Activated T-cell treated with anti-CD3 and anti-CD28 coated beads for 1 hour (primary cell): ENCODE results near the gene TMEM82.

Source experiments
- DNase-seq: peaks from one replicate; pipeline ENCODE4 v3.0.0-alpha.2; 2020; ENCODE audit warnings: low read depth

Gene TMEM82

GRCh38 chr1:15757016-15757543, 14.8 kb downstream of the TMEM82 start:
- no peak for DNase-seq

DNA sequence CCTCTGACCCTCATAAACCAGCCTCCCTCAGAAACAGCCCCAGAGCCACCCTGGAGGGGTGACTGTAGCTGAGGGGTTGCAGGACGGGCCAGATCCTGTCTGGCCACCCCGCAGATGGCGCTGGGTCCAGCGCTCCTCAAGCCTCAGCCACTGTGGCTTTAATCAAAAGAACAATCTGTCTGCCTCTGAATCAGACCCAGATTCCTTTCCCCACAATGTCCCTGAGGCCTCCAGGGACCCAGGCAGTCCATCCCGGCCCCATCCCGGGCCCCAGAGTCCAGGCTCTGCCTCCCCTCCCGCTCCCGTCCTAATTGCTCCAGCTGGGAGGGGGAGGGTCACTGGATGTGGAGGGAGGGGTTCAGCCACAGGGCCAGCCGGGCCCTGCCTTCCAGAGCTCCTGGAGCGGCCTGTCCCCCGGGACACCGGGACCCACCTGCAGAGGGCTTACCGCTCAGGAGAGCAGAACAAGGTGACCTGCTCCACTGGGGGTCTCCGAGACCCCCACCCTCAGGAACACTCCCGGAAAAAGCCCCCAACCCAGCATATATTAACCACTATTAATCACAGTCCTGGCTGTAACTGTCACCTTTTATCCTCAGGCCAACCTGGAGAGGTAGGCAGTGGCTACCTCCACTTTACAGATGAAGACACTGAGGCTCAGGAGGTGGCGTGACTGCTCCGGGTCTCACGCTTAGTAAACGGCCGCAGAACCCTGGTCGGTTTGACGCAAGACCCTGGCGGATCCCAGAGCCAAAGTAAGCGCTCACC, 15.5 kb downstream of the TMEM82 start:
- DNase-seq = no peak

DNA sequence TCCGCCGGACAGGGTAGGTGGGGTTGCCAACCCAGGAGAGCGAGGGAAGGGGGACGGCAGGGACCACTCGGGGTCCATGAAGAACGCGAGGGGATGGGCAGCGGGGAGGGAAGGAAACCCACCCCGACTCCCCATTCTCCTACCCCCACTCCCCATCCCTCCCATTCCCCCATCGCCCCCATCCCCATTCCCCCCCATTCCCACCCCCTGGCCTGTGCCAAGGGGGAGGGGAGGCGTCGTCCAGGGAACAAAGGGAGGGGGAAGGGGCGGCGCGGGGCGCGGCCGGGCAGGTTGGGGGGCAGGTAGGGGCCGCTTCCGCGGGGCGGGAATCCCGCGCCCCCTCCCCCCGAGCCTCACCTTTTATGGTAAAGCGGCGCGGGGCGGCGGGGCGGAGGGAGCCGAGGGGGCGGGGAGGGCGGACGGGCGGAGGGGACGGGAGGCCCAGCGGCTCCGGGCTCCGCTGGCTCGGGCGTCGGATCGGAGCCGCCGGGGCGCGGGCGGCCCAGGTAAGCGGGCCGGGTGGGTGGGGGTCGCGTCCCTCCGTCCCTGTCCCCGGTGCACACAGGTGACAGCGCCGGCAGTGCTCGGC, 16.1 kb downstream of the TMEM82 start, which contains the start of gene FBLIM1:
FBLIM1 (plus strand) TSS at position 453 of the 589 bp plus-strand sequence. CDS start 6,189 bp downstream, outside the sequence.
- DNase-seq = no peak

DNA sequence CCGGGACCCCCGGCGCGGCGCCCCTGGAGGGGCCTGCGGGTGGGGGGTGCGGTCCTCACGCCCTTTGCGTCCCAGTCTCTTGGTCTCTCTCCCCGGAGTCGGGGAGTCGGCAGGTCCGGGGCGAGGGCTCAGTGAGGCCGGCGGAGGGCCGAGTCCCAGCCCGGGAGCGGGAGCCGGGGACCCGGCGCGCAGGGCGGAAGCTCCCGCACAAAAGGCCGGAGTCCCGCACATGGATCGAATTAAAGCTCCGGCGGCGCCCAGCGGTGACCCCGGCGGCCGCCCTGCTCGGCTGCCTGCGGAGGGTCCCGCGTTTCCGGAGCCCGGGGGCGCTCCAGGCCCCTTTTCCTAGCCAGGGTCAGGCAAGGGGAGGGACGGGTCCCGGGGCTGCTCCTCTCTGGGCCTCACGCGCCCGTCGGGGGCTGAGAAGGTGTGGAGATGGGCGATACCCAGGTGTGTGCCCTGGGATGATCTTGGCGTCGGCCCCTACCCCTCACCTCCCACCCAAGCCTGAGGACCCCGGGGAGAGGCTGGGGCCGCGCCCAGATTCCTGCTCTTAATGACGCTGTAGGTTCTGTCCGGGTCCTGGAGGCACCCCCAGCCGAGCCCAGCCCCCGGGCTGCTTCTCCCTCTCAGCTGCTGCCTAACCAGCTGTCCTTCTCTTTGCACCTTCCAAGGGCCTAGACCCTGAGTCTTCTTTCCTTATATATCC, 16.8 kb downstream of the TMEM82 start:
- DNase-seq = no peak

DNA sequence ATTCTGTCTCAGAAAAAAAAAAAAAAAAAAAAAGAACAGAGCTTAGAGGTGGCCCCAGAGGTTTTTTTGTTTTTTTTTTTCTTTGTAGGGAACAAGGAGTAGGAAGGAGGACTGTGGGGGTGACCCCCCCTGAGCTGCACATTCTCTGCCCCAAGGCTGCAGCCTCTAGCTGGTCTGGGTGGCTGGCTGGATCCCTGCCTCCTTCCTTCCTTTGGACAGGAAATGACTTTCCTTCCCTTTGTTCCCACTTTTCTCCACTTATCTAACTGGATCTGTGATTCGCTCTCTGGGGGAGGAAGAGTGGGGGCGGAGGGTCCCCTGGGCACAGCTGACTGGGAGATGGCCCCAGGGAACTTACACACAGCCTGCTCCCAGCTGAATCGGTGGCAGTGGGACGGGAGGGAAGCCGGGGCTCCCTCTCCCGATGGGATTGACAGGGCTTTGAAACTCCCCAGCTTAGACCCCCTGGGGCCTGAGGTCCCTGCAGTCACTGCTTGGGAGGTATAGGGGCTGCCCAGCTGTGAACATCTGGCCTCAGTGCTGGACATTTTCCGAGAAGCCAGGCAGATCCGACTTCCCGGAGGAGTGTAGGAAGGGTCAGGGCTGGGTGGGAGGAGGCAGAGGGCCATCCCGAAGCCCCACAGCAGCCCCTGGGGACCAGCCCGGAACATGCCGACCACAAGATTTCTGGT, 18.4 kb downstream of the TMEM82 start:
- no peak for DNase-seq

GRCh38 chr1:15761366-15762128, 19.2 kb downstream of the TMEM82 start:
- DNase-seq = no peak

DNA sequence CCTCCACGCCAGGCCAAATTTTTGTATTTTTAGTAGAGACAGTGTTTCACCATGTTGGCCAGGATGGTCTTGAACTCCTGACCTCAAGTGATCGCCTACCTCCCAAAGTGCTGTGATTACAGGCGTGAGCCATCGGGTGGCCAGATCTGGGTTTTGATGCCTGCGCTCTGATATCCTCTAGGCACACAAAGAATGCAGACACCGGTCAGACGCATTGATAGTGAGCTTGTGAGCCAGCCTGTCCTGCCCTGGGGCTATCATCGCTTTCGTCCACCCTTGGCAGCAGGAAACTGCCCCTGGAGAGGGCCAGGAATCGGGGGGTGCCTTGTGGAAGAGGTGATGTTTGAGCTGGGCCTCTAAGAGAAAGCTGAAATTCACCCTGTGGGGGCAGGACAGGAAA, 20.2 kb downstream of the TMEM82 start:
- DNase-seq = no peak

DNA sequence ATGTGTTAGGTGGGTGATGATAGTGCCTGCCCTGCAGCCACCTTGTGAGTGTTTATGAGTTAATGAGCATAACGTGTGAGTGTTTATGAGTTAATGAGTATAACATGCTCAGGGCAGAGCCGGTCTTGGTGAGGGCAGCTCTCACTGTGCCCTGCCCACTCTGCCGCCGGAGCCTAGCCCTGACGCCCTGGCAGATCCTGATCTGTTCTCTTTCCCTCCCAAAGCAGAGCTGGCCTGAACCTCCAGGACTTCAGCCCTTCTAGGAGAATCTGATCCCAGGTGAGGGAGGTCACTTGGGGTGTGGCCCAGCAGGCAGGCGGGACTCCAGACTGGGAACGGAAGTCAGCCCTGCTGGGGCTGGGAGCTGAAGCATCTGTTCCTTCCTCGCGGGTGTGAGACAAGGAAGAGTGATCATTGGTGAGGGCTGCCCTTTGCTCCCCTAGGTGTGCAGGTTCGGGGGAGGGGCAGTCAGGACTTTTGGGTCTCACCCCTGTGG, 22.0 kb downstream of the TMEM82 start:
- DNase-seq = no peak

GRCh38 chr1:15764890-15765289, 22.6 kb downstream of the TMEM82 start:
- DNase-seq = no peak

DNA sequence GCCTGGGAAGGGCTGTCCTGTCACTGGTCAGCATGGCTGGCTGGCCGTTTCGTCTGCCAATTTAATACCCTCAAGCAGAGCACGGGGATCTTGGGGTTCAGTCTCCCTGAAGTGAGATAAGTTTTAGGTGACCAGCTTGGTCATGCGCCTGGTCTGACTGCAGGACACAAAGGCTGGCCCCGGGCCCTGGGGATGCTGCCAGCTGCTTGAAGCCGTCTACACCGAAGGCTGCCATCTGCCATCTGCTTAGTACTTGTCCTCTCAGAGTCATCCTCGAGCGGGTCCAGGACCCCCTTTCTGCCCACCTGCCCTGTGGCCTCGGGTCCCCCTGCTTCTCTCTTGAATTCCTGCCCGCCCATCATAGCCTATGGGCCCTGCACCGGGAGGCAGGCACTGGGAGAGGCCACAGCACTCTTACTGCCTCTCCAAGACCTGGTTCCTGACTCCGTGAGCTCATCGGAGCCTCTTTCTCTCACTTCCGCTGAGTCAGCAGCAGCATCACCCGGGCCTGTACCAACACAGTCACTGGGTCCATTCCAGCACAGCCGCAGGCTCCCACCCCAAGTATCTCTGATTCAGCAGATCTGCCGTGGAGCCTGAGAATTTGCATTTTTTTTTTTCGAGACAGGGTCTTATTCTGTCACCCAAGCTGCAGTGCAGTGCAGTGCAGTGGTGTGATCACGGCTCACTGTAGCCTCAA, 23.3 kb downstream of the TMEM82 start:
- no peak for DNase-seq

DNA sequence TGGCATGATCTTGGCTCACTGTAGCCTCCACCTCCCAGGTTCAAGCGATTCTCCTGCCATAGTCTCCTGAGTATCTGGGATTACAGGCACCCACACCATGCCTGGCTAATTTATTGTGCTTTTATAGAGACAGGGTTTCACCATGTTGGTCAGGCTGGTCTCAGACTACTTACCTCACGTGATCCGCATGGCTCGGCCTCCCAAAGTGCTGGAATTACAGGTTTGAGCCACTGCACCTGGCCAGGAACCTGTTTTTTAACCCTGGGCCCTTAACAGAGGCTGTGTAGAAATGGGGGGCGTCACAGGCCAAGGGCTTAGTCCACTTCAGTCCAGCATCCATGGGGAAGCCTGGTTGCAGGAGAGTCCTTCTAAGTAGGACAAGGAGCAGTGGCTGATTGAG, 25.6 kb downstream of the TMEM82 start:
- no peak for DNase-seq

DNA sequence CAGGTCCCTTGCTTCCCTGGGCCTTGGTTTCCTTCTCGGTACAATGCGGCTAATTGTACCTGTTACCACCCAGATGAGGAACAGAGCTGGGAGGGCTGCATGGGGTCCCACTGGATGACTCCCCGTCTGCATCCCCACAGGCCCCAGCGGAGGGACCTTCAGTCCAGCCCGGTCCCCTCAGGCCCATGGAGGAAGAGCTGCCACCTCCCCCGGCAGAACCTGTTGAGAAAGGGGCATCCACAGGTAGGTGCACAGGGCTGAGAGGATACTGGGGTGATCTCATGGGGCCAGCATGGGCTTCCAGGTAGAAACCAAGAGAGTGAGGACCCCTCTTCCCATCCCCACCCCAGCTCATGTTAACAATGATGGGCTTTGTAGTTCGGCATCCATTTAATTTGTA, 26.1 kb downstream of the TMEM82 start:
- DNase-seq = no peak

DNA sequence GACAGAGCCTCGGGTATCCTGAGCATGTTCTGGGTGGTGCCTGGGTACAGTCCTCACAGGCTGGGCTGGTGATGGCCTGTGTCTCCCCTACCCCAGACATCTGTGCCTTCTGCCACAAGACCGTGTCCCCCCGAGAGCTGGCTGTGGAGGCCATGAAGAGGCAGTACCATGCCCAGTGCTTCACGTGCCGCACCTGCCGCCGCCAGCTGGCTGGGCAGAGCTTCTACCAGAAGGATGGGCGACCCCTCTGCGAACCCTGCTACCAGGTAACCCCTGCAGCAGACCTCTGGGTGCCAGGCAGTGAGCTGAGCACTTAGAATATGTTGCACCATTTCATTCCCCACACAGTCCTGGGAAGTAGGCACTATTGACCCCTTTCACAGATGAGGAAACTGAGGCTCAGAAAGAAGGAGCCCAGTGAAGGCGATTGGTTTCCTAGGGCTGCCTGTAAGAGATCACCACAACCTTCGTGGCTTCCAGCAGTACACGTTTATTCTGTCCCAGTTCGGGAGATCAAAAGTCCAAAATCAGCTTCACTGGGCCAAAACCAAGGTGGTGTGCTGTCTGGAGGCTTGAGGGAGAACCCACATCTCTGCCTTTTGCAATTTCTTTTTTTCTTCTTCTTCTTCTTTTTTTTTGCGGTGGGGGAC, 28.1 kb downstream of the TMEM82 start:
- no peak for DNase-seq

- DNase-seq = no peak
Measured at GRCh38 chr1:15771836-15772515, 29.7 kb downstream of the TMEM82 start.

DNA sequence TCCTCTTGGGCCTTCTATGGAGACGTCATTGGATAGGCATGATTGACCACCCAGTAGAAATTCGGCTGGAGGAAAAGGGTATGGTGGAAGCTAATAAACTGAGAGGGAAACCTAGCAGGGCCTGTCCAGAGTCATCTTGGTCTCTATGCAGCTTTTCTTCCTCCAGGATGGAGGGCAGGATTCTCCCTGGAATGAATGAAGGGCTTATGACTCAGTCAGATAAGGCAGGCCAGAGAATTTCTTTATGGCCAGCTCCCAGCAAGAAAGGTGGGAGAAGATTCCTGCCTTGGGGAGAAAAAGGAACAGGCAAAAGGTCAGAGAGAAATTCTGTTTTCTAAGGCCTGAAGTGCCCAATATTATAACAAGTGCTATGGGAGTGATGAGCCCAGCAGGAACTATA, 33.4 kb downstream of the TMEM82 start:
- no peak for DNase-seq

- DNase-seq = no peak
Measured at GRCh38 chr1:15777909-15778707, 35.8 kb downstream of the TMEM82 start.

- no peak for DNase-seq
Measured at GRCh38 chr1:15785683-15786082, 43.4 kb downstream of the TMEM82 start.

DNA sequence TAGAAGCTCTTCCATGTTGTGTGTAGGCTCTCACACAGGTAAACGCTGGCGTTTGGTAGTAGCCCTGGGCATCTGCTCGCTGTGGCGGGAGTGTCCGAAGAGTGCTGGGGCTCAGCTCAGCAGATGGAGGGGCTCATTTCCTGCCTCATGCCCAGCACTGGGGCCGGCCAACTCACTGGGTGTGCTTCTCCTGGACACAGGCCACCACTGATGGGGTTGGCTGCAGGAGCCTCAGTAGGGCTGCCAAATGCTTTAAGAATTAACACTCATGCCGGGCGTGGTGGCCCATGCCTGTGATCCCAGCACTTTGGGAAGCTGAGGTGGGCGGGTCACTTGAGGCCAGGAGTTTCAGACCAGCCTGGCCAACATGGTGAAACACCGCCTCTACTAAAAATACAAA, 44.3 kb downstream of the TMEM82 start:
- no peak for DNase-seq
